GM19035 (cell line): Measurements from ENCODE around the gene GGA1.
A peak's percentile ranks its signal among the peaks of the same experiment; 100 is the strongest.

Experiments used
- ATAC-seq: cut with Tn5 transposase; IDR thresholded peaks from one replicate; pipeline ENCODE4 v1.9.1; 2021; ENCODE audit not compliant: unreplicated experiment

GGA1 gene

GRCh38 chr22:37672920-37673455 is 64.4 kb downstream of the GGA1 start:
- no peak for ATAC-seq

- ATAC-seq: no peak
These were observed 65.6 kb downstream of the GGA1 start for GRCh38 chr22:37674248-37674647.

GRCh38 chr22:37674951-37675929 is 66.6 kb downstream of the GGA1 start, which contains the start of gene LGALS1:
Gene LGALS1, plus strand, starts transcription at chr22:37675636. Its CDS starts 67 bp downstream, at chr22:37675703.
- ATAC-seq: peak; percentile 47

GRCh38 chr22:37675930-37676735 is 67.5 kb downstream of the GGA1 start:
- no peak for ATAC-seq

GRCh38 chr22:37676736-37677492 is 68.3 kb downstream of the GGA1 start:
- ATAC-seq: peak; percentile 50

GRCh38 chr22:37677493-37677974 is 68.9 kb downstream of the GGA1 start:
- peak; percentile 10 for ATAC-seq

GRCh38 chr22:37678372-37678771 is 69.7 kb downstream of the GGA1 start:
- ATAC-seq: no peak

GRCh38 chr22:37679670-37680069 is 71.0 kb downstream of the GGA1 start:
- no peak for ATAC-seq

- no peak for ATAC-seq
These were observed 71.7 kb downstream of the GGA1 start for GRCh38 chr22:37680191-37680851.

GRCh38 chr22:37681001-37681424 is 72.4 kb downstream of the GGA1 start:
- no peak for ATAC-seq

- no peak for ATAC-seq
These were observed 73.0 kb downstream of the GGA1 start for GRCh38 chr22:37681556-37682049.
